H1 (cell line): ENCODE measurements around the gene UPB1. TPM values are rescaled to one million over a fixed set of nuclear protein-coding genes. Genes with fewer than 3 reads are reported as not detected.

Experiments
- CTCF ChIA-PET: fragments of 300-600 bp; sonication (Branson Sonifier 250); formaldehyde crosslinking; loops from one replicate; lab custom pipeline; 2021; ENCODE audit not compliant: partially characterized antibody; lab: Charles Lee
- POLR2A ChIA-PET: fragments of 300-600 bp; sonication (Branson Sonifier 250); formaldehyde crosslinking; loops from one replicate; lab custom pipeline; 2021; ENCODE audit warnings: inconsistent platforms; ENCODE audit not compliant: partially characterized antibody; lab: Charles Lee
- DNase-seq, 2 experiments: peaks; one replicate each; pipeline versions ENCODE4 v3.0.0 to v3.0.0-alpha.2; 2010 to 2022; ENCODE audit warnings: low spot score in 2 of 2, low read depth in 1 of 2, mixed read lengths in 1 of 2
- FAIRE-seq: peaks from 2 replicates; lab custom pipeline; 2011; peaks lifted over from hg19 to GRCh38; lab: Jason Lieb, UNC
- H2AFZ ChIP-seq: 2 replicates; pipeline ENCODE4 v1.8.1; 2012; ENCODE audit warnings: low read length, inconsistent platforms
- H2AK5ac ChIP-seq: 2 replicates; pipeline ENCODE4 v1.6.1; 2013; ENCODE audit warnings: low read depth, low read length
- H2BK120ac ChIP-seq: replicated peaks from 2 replicates; pipeline ENCODE3; 2013; ENCODE audit warnings: low read depth, low read length, inconsistent platforms
- H2BK12ac ChIP-seq: 2 replicates; pipeline ENCODE4 v1.6.1; 2013; ENCODE audit warnings: low read depth, low read length
- H2BK15ac ChIP-seq: 2 replicates; pipeline ENCODE4 v1.6.1; 2013; ENCODE audit warnings: low read length
- H2BK20ac ChIP-seq: 2 replicates; pipeline ENCODE4 v1.6.1; 2013; ENCODE audit warnings: low read length
- H2BK5ac ChIP-seq: 2 replicates; pipeline ENCODE4 v1.6.1; 2013; ENCODE audit warnings: low read depth, low read length
- H3K14ac ChIP-seq: 2 replicates; pipeline ENCODE4 v1.6.1; 2013; ENCODE audit warnings: inconsistent platforms; ENCODE audit not compliant: insufficient read length
- H3K18ac ChIP-seq: 2 replicates; pipeline ENCODE4 v1.6.1; 2013; ENCODE audit warnings: low read length; ENCODE audit errors: extremely low read depth
- H3K23ac ChIP-seq: 2 replicates; pipeline ENCODE4 v1.6.1; 2013; ENCODE audit warnings: inconsistent platforms; ENCODE audit not compliant: insufficient read length
- H3K23me2 ChIP-seq: 2 replicates; pipeline ENCODE4 v1.6.1; 2013; ENCODE audit warnings: low read depth, low read length
- H3K27ac ChIP-seq: 2 replicates; pipeline ENCODE4 v1.6.1; 2011; ENCODE audit warnings: low read depth, low read length, inconsistent platforms
- H3K27me3 ChIP-seq, 4 experiments: replicated peaks in 1 of 4; 1 replicate in 1 of 4; 2 replicates in 3 of 4; pipeline versions ENCODE4 v1.6.1 to v1.8.1; 2011 to 2013; ENCODE audit warnings: low read length in 3 of 4, mild to moderate bottlenecking in 3 of 4, inconsistent platforms in 2 of 4, mixed read lengths in 2 of 4, moderate library complexity in 1 of 4; ENCODE audit not compliant: control insufficient read depth in 3 of 4, insufficient read depth in 3 of 4; ENCODE audit errors: extremely low read depth in 1 of 4
- H3K36me3 ChIP-seq, 4 experiments: 2 replicates each; pipeline versions ENCODE4 v1.6.1 to v1.8.1; 2011 to 2013; ENCODE audit warnings: mild to moderate bottlenecking in 4 of 4, low read length in 3 of 4, moderate library complexity in 2 of 4, control low read depth in 1 of 4, inconsistent platforms in 1 of 4; ENCODE audit not compliant: insufficient read depth in 4 of 4, control insufficient read depth in 2 of 4
- H3K4ac ChIP-seq: replicated peaks from 2 replicates; pipeline ENCODE3; 2013; ENCODE audit warnings: low read length, low read depth, mixed read lengths, inconsistent platforms; ENCODE audit not compliant: insufficient read length
- H3K4me1 ChIP-seq, 4 experiments: replicated peaks in 1 of 4; 1 replicate in 1 of 4; 2 replicates in 3 of 4; pipeline versions ENCODE4 v1.6.1 to v1.8.1; 2011 to 2013; ENCODE audit warnings: low read length in 3 of 4, inconsistent platforms in 2 of 4, mixed read lengths in 1 of 4; ENCODE audit not compliant: insufficient read depth in 4 of 4, control insufficient read depth in 3 of 4
- H3K4me2 ChIP-seq, 2 experiments: 2 replicates each; pipeline versions ENCODE4 v1.6.1 to v1.8.1; 2011 to 2013; ENCODE audit warnings: low read depth in 2 of 2, low read length in 2 of 2, control low read depth in 1 of 2, inconsistent platforms in 1 of 2, mild to moderate bottlenecking in 1 of 2; ENCODE audit not compliant: insufficient read depth in 1 of 2
- H3K4me3 ChIP-seq, 4 experiments: fragments of 200-600, 300-600 bp in 1 of 4; sonication (generic), shearing (Covaris generic), sonication (Bioruptor Twin) in 1 of 4; 2 replicates each; pipeline versions ENCODE4 v1.5.1 to v1.8.1; 2011 to 2016; ENCODE audit warnings: low read length in 4 of 4, low read depth in 3 of 4, control low read depth in 2 of 4, inconsistent platforms in 2 of 4, mild to moderate bottlenecking in 2 of 4, mixed read lengths in 1 of 4, moderate library complexity in 1 of 4; ENCODE audit not compliant: insufficient read depth in 2 of 4; ENCODE audit errors: extremely low read depth in 1 of 4
- H3K56ac ChIP-seq: replicated peaks from 2 replicates; pipeline ENCODE3; 2013; ENCODE audit warnings: low read depth, mild to moderate bottlenecking, mixed read lengths, low read length, inconsistent platforms; ENCODE audit not compliant: insufficient read length
- H3K79me1 ChIP-seq: 2 replicates; pipeline ENCODE4 v1.6.1; 2013; ENCODE audit warnings: low read depth, low read length, control low read depth
- H3K79me2 ChIP-seq, 2 experiments: 2 replicates each; pipeline versions ENCODE4 v1.6.1 to v1.8.1; 2012 to 2013; ENCODE audit warnings: low read length in 2 of 2, mild to moderate bottlenecking in 2 of 2, inconsistent platforms in 1 of 2; ENCODE audit not compliant: insufficient read depth in 2 of 2, control insufficient read depth in 1 of 2
- H3K9ac ChIP-seq, 4 experiments: replicated peaks in 1 of 4; 1 replicate in 1 of 4; 2 replicates in 3 of 4; pipeline versions ENCODE4 v1.6.1 to v1.8.1; 2011 to 2013; ENCODE audit warnings: low read depth in 3 of 4, low read length in 3 of 4, control low read depth in 2 of 4, mild to moderate bottlenecking in 2 of 4, moderate library complexity in 2 of 4, inconsistent platforms in 1 of 4; ENCODE audit errors: extremely low read depth in 1 of 4
- H3K9me3 ChIP-seq, 2 experiments: 2 replicates each; pipeline versions ENCODE4 v1.6.1 to v1.8.1; 2012 to 2013; ENCODE audit warnings: mild to moderate bottlenecking in 2 of 2, moderate library complexity in 2 of 2, control low read depth in 1 of 2, inconsistent platforms in 1 of 2, low read depth in 1 of 2, low read length in 1 of 2, mixed read lengths in 1 of 2; ENCODE audit not compliant: insufficient read depth in 2 of 2
- H4K20me1 ChIP-seq, 2 experiments: replicated peaks in 1 of 2; 2 replicates each; pipeline versions ENCODE3 to v1.8.1; 2011 to 2013; ENCODE audit warnings: inconsistent platforms in 2 of 2, low read length in 2 of 2, mild to moderate bottlenecking in 1 of 2; ENCODE audit not compliant: insufficient read depth in 2 of 2, control insufficient read depth in 1 of 2
- H4K5ac ChIP-seq: 2 replicates; pipeline ENCODE4 v1.6.1; 2013; ENCODE audit warnings: low read length, low read depth, mixed read lengths, inconsistent platforms; ENCODE audit not compliant: insufficient read length
- H4K8ac ChIP-seq: 2 replicates; pipeline ENCODE4 v1.8.0; 2013; ENCODE audit warnings: mild to moderate bottlenecking, moderate library complexity, low read length, inconsistent platforms; ENCODE audit not compliant: insufficient read depth; ENCODE audit errors: extremely low read depth
- H4K91ac ChIP-seq: replicated peaks from 2 replicates; pipeline ENCODE3; 2013; ENCODE audit warnings: low read length, mixed read lengths, inconsistent platforms; ENCODE audit not compliant: insufficient read length
- SIN3A ChIP-seq, 2 experiments: IDR thresholded peaks in 1 of 2; conservative IDR thresholded peaks in 1 of 2; 2 replicates each; pipeline ENCODE4 v1.6.1; 2011 to 2012; ENCODE audit warnings: low read length in 2 of 2, improper control_type of control experiment in 1 of 2, low read depth in 1 of 2, mild to moderate bottlenecking in 1 of 2
- TCF12 ChIP-seq: IDR thresholded peaks from 2 replicates; pipeline ENCODE4 v1.6.1; 2011; ENCODE audit warnings: low read depth, mild to moderate bottlenecking, low read length
- WGBS, 2 experiments: shearing (Covaris generic) in 1 of 2; methylation state at CpG; one replicate each; pipeline versions ENCODE4 v1.1.6 to v1.1.7; 2013 to 2015; ENCODE audit warnings: low lambda C conversion rate in 2 of 2, mixed read lengths in 2 of 2, inconsistent platforms in 1 of 2, low coverage in 1 of 2, missing lambda C conversion rate in 1 of 2; ENCODE audit not compliant: insufficient replicate concordance in 2 of 2, insufficient coverage in 1 of 2, insufficient read length in 1 of 2; ENCODE audit errors: extremely low coverage in 1 of 2, missing lambda C conversion rate in 1 of 2; 5-methylcytosine and 5-hydroxymethylcytosine counted together
- polyA plus RNA-seq, 7 experiments: library from polyadenylated mRNA; depleted of rRNA in 3 of 7; stranded (reverse) in 5 of 7; unstranded in 2 of 7; fragments of >200 nt in 5 of 7; fragments of 200-250 nt in 2 of 7; gene quantifications; 1 replicate in 5 of 7; 2 replicates in 1 of 7; 4 replicates in 1 of 7; pipeline versions ENCODE4 v1.2.1 to v1.2.3, GENCODE V29; 2011 to 2013; ENCODE audit warnings: missing spikeins in 2 of 7, mixed read lengths in 2 of 7
- total RNA-seq: library from RNA; stranded (reverse); fragmentation: NEBNext Ultra II Directional; extraction: Animal tissue kit (Norgen Biotek cat#: 25700); gene quantifications from 2 replicates; pipeline ENCODE4 v1.2.1, GENCODE V29; 2021

Gene UPB1
- total and polyA plus RNA-seq, 2 of the 8 experiments (the other 6 are each of a cell fraction or from before 2014, with no cell fraction given) = 0.09 TPM; not detected in 1

DNA sequence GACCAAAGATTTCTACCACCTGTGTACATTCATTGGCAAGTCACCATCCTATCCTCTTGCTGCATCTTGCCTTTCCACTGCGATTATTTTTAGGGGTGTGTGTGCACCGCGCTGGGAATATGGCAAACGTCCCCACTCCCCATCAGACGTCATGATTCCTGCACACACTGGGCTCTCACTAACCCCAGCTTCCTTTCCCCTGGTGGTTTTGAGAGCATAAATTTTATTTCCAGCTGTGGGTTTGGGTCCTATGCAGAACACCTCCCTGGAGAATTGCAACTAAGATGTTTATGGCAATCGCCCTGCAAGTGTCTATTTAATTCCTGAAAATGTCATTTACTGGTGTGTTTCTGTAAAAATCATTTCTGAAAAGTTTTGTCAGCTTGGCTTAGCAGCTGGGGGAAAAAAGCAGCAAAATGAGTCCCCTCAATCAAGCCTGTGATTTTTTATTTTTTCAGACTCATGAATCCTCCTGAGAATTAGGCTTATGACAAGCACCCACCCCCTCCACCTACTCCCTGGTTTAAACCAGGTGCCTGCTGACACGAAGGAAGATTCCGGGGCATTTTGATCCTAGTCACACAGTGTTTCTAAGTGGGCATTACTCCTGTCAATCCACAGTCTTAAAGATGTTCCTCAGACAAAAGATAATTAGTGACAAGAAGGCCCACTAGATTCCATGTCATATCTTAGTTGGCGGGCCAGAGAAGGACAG, 23.8 kb downstream of the UPB1 start:
- H2BK5ac ChIP-seq = no peak overlapping the region
- POLR2A ChIA-PET = interaction anchor here (0.6 to 1.0 kb wide), 2 partner anchors 73 to 96 kb away, joined by 3 read pairs; no protein-coding TSS in a partner anchor

More for the DNA sequence above, 23.8 kb downstream of the UPB1 start:
- DNase-seq = no peak
- H2BK12ac ChIP-seq = no peak overlapping the region
- H4K8ac ChIP-seq = no peak overlapping the region
- no peaks in the 10 kb centered on the region for H3K9me3 ChIP-seq
- FAIRE-seq = no peak
- H2BK20ac ChIP-seq = no peak overlapping the region
- no peak overlapping the region for H4K91ac ChIP-seq
- H3K27me3 ChIP-seq = no peaks in the 10 kb centered on the region
- H3K36me3 ChIP-seq = no peaks in the 10 kb centered on the region
- no peak overlapping the region for H3K18ac ChIP-seq
- no peaks in the 10 kb centered on the region; the same call in 1 of the 2 replicates for H3K23me2 ChIP-seq
- no peak overlapping the region for H3K4me2 ChIP-seq
- no peak overlapping the region for H2AFZ ChIP-seq
- H4K20me1 ChIP-seq = no peaks in the 10 kb centered on the region
- 87% methylated on average over 9 of the region's 9 CpGs; no CpG with 5 or more reads in 1 of the 2 experiments for WGBS, 2 experiments
- H3K27ac ChIP-seq = no peak overlapping the region
- H3K4ac ChIP-seq = no peak overlapping the region
- H3K79me1 ChIP-seq = no peaks in the 10 kb centered on the region
- CTCF ChIA-PET = interaction anchor here (0.8 to 7.4 kb wide), 4 partner anchors 11 to 97 kb away, joined by 3 to 48 read pairs (median 11); partner anchors contain the start of gene UPB1
- no peak overlapping the region for H2BK120ac ChIP-seq
- no peak overlapping the region for H3K56ac ChIP-seq
- TF ChIP-seq TCF12 (no peak), SIN3A (conservative IDR thresholded peaks at IDR 0.05 in 1 of 2, IDR thresholded peaks at IDR 0.05 in 1 of 2; ENCODE audit: low read depth in 1 of 2, low read length in 2 of 2) (no peak)
- H2AK5ac ChIP-seq = no peak overlapping the region
- no peak overlapping the region for H3K4me3 ChIP-seq
- H4K5ac ChIP-seq = no peak overlapping the region
- H3K14ac ChIP-seq = no peak overlapping the region
- H3K4me1 ChIP-seq = peaks cover 0 to 6% (median 2%) of the 10 kb centered on the region in 4 experiments; a peak in 5 of 7 replicates
- H3K9ac ChIP-seq = no peak overlapping the region
- H3K79me2 ChIP-seq = no peaks in the 10 kb centered on the region
- no peak overlapping the region for H3K23ac ChIP-seq
- no peak overlapping the region for H2BK15ac ChIP-seq
